HepG2 (cell line): ENCODE measurements around the gene PLPPR2. TPM values are rescaled to one million over a fixed set of nuclear protein-coding genes. Genes with fewer than 3 reads are reported as not detected.

Experiments
- FOXJ3 ChIP-seq: sonication (generic); formaldehyde crosslinking; IDR thresholded peaks from 2 replicates; pipeline ENCODE4 v1.4.0; 2020; ENCODE audit warnings: missing genetic modification reagents, mild to moderate bottlenecking, borderline replicate concordance
- SMAD1 ChIP-seq: sonication (generic); formaldehyde crosslinking; IDR thresholded peaks from 2 replicates; pipeline ENCODE4 v1.4.0; 2020; ENCODE audit warnings: missing genetic modification reagents, low read depth, mild to moderate bottlenecking, borderline replicate concordance
- ZBTB42 ChIP-seq: sonication (generic); formaldehyde crosslinking; IDR thresholded peaks from 2 replicates; pipeline ENCODE4 v1.5.0; 2020; ENCODE audit warnings: mild to moderate bottlenecking, missing genetic modification reagents
- ZFY ChIP-seq: sonication (generic); formaldehyde crosslinking; IDR thresholded peaks from 2 replicates; pipeline ENCODE4 v1.4.0; 2020; ENCODE audit warnings: missing genetic modification reagents
- ZNF10 ChIP-seq: sonication (generic); formaldehyde crosslinking; IDR thresholded peaks from 2 replicates; pipeline ENCODE4 v1.4.0; 2020; ENCODE audit warnings: mild to moderate bottlenecking, low read depth, missing genetic modification reagents, borderline replicate concordance
- ZNF326 ChIP-seq: sonication (generic); formaldehyde crosslinking; IDR thresholded peaks from 2 replicates; pipeline ENCODE4 v1.4.0; 2020; ENCODE audit warnings: missing genetic modification reagents, borderline replicate concordance
- ZNF773 ChIP-seq: sonication (generic); formaldehyde crosslinking; IDR thresholded peaks from 2 replicates; pipeline ENCODE4 v1.4.0; 2020; ENCODE audit warnings: missing genetic modification reagents, borderline replicate concordance
- ZNF775 ChIP-seq: sonication (generic); formaldehyde crosslinking; IDR thresholded peaks from 2 replicates; pipeline ENCODE4 v1.4.0; 2020; ENCODE audit warnings: missing genetic modification reagents, mild to moderate bottlenecking, moderate library complexity, borderline replicate concordance
- polyA plus RNA-seq, 8 experiments: library from polyadenylated mRNA; depleted of rRNA in 3 of 8; stranded (reverse) in 7 of 8; unstranded in 1 of 8; fragments of >200 nt; fragmentation: Illumina TruSeq in 4 of 8; extraction: Trizol in 4 of 8; gene quantifications; 2 replicates each; pipeline versions ENCODE4 v1.2.1 to v1.2.3, GENCODE V29; 2011 to 2016; ENCODE audit warnings: low read depth in 4 of 8, missing spikeins in 1 of 8, mixed read lengths in 1 of 8; ENCODE audit not compliant: insufficient read depth in 1 of 8
- total RNA-seq, 5 experiments: library from RNA; depleted of rRNA; stranded (reverse); fragments of >200 nt; fragmentation: Illumina TruSeq; extraction: Trizol; gene quantifications; 2 replicates each; pipeline ENCODE4 v1.2.3, GENCODE V29; 2016; ENCODE audit warnings: low read depth in 1 of 5
- TF ChIP-seq, protein P1 (sequence below): sonication (generic); formaldehyde crosslinking; IDR thresholded peaks from 2 replicates; pipeline ENCODE4 v1.4.0; 2020; ENCODE audit warnings: missing genetic modification reagents, borderline replicate concordance
- TF ChIP-seq, protein P2 (sequence below): sonication (generic); formaldehyde crosslinking; IDR thresholded peaks from 2 replicates; pipeline ENCODE4 v1.4.0; 2020; ENCODE audit warnings: missing genetic modification reagents
- TF ChIP-seq, protein P3 (sequence below): sonication (generic); formaldehyde crosslinking; IDR thresholded peaks from 2 replicates; pipeline ENCODE4 v1.8.0; 2022; ENCODE audit warnings: low read depth, missing genetic modification reagents
- TF ChIP-seq, protein P4 (sequence below): sonication (generic); formaldehyde crosslinking; IDR thresholded peaks from 2 replicates; pipeline ENCODE4 v1.4.0; 2020; ENCODE audit warnings: missing genetic modification reagents

PLPPR2 gene
- total and polyA plus RNA-seq, 2 of the 13 experiments (the other 11 are each of a cell fraction or from before 2014, with no cell fraction given) = 1.5 to 2.1 TPM

DNA sequence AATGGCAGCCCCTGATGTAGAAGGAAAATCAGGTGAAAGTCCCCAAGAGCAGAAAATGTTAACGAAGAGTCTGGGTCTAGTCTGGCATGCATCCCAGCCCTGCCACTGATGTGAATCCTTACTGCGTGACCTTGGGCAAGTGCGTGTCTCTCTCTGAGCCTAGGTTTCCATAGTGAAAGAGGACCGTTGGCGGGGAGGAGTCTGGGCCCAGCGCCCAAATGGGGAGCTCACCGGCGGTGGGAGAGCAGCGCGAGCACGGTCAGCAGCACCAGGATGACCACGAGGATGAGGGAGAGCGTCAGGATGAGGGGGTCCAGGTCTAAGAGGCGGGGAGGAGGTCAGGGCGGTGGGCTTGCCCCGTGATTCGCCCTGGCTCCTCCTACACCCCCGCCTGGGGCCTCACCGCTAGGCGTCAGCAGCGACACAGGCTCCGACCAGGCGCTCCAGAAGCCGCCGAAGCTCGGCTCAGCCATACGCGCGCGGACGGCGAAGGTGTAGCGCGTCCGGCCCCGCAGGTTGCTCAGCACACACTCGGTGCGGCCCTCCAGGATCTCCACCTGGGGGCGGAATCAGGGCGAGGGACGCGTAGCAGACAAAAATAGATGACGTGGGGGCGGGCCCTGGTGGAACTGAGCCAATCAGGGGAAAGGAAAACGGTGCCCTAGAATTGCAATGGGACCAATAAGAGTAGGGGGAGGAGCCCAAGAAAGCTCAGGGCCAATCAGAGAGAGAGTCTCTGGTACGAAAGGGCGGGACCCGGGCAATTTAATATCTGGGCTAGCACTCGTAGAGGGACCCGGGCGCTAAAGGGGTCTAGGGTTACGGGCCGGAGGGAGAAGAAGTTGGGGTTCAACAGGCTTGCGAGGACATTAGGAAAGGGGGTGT, 25.7 kb downstream of the PLPPR2 start (continued):
- TF ChIP-seq, protein P1, sequence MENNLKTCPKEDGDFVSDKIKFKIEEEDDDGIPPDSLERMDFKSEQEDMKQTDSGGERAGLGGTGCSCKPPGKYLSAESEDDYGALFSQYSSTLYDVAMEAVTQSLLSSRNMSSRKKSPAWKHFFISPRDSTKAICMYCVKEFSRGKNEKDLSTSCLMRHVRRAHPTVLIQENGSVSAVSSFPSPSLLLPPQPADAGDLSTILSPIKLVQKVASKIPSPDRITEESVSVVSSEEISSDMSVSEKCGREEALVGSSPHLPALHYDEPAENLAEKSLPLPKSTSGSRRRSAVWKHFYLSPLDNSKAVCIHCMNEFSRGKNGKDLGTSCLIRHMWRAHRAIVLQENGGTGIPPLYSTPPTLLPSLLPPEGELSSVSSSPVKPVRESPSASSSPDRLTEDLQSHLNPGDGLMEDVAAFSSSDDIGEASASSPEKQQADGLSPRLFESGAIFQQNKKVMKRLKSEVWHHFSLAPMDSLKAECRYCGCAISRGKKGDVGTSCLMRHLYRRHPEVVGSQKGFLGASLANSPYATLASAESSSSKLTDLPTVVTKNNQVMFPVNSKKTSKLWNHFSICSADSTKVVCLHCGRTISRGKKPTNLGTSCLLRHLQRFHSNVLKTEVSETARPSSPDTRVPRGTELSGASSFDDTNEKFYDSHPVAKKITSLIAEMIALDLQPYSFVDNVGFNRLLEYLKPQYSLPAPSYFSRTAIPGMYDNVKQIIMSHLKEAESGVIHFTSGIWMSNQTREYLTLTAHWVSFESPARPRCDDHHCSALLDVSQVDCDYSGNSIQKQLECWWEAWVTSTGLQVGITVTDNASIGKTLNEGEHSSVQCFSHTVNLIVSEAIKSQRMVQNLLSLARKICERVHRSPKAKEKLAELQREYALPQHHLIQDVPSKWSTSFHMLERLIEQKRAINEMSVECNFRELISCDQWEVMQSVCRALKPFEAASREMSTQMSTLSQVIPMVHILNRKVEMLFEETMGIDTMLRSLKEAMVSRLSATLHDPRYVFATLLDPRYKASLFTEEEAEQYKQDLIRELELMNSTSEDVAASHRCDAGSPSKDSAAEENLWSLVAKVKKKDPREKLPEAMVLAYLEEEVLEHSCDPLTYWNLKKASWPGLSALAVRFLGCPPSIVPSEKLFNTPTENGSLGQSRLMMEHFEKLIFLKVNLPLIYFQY (CRISPR knock-in tag) = peak; percentile 41; the same call in 1 of the 2 replicates
- TF ChIP-seq ZNF10 (CRISPR knock-in tag) (no peak), ZNF773 (CRISPR knock-in tag) (no peak; the same call in 1 of the 2 replicates), SMAD1 (CRISPR knock-in tag) (no peak), FOXJ3 (CRISPR knock-in tag) (no peak), ZNF775 (CRISPR knock-in tag) (no peak), ZFY (CRISPR knock-in tag) (peak; percentile 27; the same call in 1 of the 2 replicates), ZBTB42 (CRISPR knock-in tag) (no peak), ZNF326 (CRISPR knock-in tag) (no peak)
- TF ChIP-seq, protein P2, sequence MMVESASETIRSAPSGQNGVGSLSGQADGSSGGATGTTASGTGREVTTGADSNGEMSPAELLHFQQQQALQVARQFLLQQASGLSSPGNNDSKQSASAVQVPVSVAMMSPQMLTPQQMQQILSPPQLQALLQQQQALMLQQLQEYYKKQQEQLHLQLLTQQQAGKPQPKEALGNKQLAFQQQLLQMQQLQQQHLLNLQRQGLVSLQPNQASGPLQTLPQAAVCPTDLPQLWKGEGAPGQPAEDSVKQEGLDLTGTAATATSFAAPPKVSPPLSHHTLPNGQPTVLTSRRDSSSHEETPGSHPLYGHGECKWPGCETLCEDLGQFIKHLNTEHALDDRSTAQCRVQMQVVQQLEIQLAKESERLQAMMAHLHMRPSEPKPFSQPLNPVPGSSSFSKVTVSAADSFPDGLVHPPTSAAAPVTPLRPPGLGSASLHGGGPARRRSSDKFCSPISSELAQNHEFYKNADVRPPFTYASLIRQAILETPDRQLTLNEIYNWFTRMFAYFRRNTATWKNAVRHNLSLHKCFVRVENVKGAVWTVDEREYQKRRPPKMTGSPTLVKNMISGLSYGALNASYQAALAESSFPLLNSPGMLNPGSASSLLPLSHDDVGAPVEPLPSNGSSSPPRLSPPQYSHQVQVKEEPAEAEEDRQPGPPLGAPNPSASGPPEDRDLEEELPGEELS = peak; percentile 67
- TF ChIP-seq, protein P3, sequence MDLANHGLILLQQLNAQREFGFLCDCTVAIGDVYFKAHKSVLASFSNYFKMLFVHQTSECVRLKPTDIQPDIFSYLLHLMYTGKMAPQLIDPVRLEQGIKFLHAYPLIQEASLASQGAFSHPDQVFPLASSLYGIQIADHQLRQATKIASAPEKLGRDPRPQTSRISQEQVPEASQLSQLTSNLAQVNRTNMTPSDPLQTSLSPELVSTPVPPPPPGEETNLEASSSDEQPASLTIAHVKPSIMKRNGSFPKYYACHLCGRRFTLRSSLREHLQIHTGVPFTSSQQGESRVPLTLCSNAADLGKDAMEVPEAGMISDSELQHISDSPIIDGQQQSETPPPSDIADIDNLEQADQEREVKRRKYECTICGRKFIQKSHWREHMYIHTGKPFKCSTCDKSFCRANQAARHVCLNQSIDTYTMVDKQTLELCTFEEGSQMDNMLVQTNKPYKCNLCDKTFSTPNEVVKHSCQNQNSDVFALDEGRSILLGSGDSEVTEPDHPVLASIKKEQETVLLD = no peak
- TF ChIP-seq, protein P4, sequence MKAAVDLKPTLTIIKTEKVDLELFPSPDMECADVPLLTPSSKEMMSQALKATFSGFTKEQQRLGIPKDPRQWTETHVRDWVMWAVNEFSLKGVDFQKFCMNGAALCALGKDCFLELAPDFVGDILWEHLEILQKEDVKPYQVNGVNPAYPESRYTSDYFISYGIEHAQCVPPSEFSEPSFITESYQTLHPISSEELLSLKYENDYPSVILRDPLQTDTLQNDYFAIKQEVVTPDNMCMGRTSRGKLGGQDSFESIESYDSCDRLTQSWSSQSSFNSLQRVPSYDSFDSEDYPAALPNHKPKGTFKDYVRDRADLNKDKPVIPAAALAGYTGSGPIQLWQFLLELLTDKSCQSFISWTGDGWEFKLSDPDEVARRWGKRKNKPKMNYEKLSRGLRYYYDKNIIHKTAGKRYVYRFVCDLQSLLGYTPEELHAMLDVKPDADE (CRISPR knock-in tag) = no peak
